ENCODE results near the gene SLC22A5. TPM values are rescaled to one million over a fixed set of nuclear protein-coding genes. Genes with fewer than 3 reads are reported as not detected.

Gene SLC22A5
- total and polyA plus RNA-seq, 2 donors (not counting 3 experiments of a cell fraction or from before 2014, with no cell fraction given): 3.6 to 9.3 TPM

GRCh38 chr5:132391247-132391646, 21.7 kb downstream of the SLC22A5 start:
- FAIRE-seq (no peak), DNase-seq (ENCODE audit: low read depth, low spot score) (no peak)
- BruUV-seq (replicated peaks): no TSS peak
- Histone ChIP-seq H3K4me2 (ENCODE audit: insufficient read depth, low read length) (no peak overlapping the region), H3K36me3 (ENCODE audit: control insufficient read depth in 2 of 2, extremely low read depth in 1 of 2, insufficient read depth in 2 of 2, low read length in 2 of 2) (no peaks in the 10 kb centered on the region), H3K9ac (replicated peaks; ENCODE audit: extremely low read depth, insufficient read depth, low read length) (no peak overlapping the region), H2AFZ (ENCODE audit: low read depth, low read length) (no peak overlapping the region), H3K9me1 (replicated peaks; ENCODE audit: control insufficient read depth, extremely low read depth, insufficient read depth, low read length) (no peaks in the 10 kb centered on the region), H3K27me3 (ENCODE audit: control insufficient read depth in 2 of 2, insufficient read depth in 2 of 2, low read length in 2 of 2) (no peaks in the 10 kb centered on the region), H3K27ac (ENCODE audit: insufficient read depth, low read depth, low read length) (no peak overlapping the region), H3K79me2 (ENCODE audit: control insufficient read depth, insufficient read depth, low read length) (no peaks in the 10 kb centered on the region), H4K20me1 (replicated peaks; ENCODE audit: control insufficient read depth, extremely low read depth, insufficient read depth, low read length) (no peaks in the 10 kb centered on the region), H3K4me1 (ENCODE audit: control insufficient read depth, extremely low read depth, insufficient read depth, low read length) (peaks cover 43% of the 10 kb centered on the region), H3K4me3 (replicated peaks in 1 of 3; ENCODE audit: insufficient read depth in 1 of 3, low read depth in 1 of 3, low read length in 3 of 3) (no peak overlapping the region), H3K9me3 (replicated peaks; ENCODE audit: control insufficient read depth, insufficient read depth, low read length) (no peaks in the 10 kb centered on the region)
- CTCF ChIA-PET: interaction anchor here (5.8 to 5.9 kb wide), 2 partner anchors 20 to 99 kb away, joined by 51 to 59 read pairs; partner anchors contain the start of gene IRF1
- TF ChIP-seq MYC (IDR thresholded peaks at IDR 0.05; ENCODE audit: low read depth, low read length): no peak
- TF ChIP-seq FOS (IDR thresholded peaks at IDR 0.05; ENCODE audit: borderline replicate concordance, insufficient read depth, low read length): no peak
- no peak for TF ChIP-seq CTCF (IDR thresholded peaks at IDR 0.05; ENCODE audit: extremely low read depth in 1 of 2, insufficient read depth in 1 of 2, low read depth in 1 of 2, low read length in 2 of 2)
- dilution Hi-C loops (cut with MboI; ENCODE audit: extremely low pct_ligation_motif_present, low sequenced_read_pairs): no loop called here
- intact Hi-C loops (cut with micrococcal nuclease): no loop called here
- POLR2A ChIA-PET: no interaction called here

- Histone ChIP-seq H3K4me3 (replicated peaks in 1 of 3; ENCODE audit: insufficient read depth in 1 of 3, low read depth in 1 of 3, low read length in 3 of 3) (no peak overlapping the region), H3K27me3 (ENCODE audit: control insufficient read depth in 2 of 2, insufficient read depth in 2 of 2, low read length in 2 of 2) (no peaks in the 10 kb centered on the region), H2AFZ (ENCODE audit: low read depth, low read length) (no peak overlapping the region), H4K20me1 (replicated peaks; ENCODE audit: control insufficient read depth, extremely low read depth, insufficient read depth, low read length) (no peaks in the 10 kb centered on the region), H3K9me1 (replicated peaks; ENCODE audit: control insufficient read depth, extremely low read depth, insufficient read depth, low read length) (no peaks in the 10 kb centered on the region), H3K4me1 (ENCODE audit: control insufficient read depth, extremely low read depth, insufficient read depth, low read length) (peaks cover 37% of the 10 kb centered on the region), H3K79me2 (ENCODE audit: control insufficient read depth, insufficient read depth, low read length) (no peaks in the 10 kb centered on the region), H3K9me3 (replicated peaks; ENCODE audit: control insufficient read depth, insufficient read depth, low read length) (no peaks in the 10 kb centered on the region), H3K4me2 (ENCODE audit: insufficient read depth, low read length) (no peak overlapping the region), H3K9ac (replicated peaks; ENCODE audit: extremely low read depth, insufficient read depth, low read length) (no peak overlapping the region), H3K27ac (ENCODE audit: insufficient read depth, low read depth, low read length) (no peak overlapping the region), H3K36me3 (ENCODE audit: control insufficient read depth in 2 of 2, extremely low read depth in 1 of 2, insufficient read depth in 2 of 2, low read length in 2 of 2) (no peaks in the 10 kb centered on the region)
- DNase-seq (ENCODE audit: low read depth, low spot score): no peak
- ChIA-PET CTCF (no interaction called here), POLR2A (no interaction called here)
- dilution Hi-C loops (cut with MboI; ENCODE audit: extremely low pct_ligation_motif_present, low sequenced_read_pairs) (no loop called here), intact Hi-C loops (cut with micrococcal nuclease) (no loop called here)
- no peak for FAIRE-seq
- TF ChIP-seq POLR2A (IDR thresholded peaks at IDR 0.05; ENCODE audit: low read depth, low read length) (no peak), GATA2 (IDR thresholded peaks at IDR 0.05; ENCODE audit: insufficient read depth, insufficient read length, low read depth, low read length) (no peak), FOS (IDR thresholded peaks at IDR 0.05; ENCODE audit: borderline replicate concordance, insufficient read depth, low read length) (no peak), JUN (IDR thresholded peaks at IDR 0.05; ENCODE audit: borderline replicate concordance, insufficient read depth, insufficient read length, low read depth) (no peak), MAX (IDR thresholded peaks at IDR 0.05; ENCODE audit: insufficient read depth, insufficient read length) (no peak), POLR2AphosphoS5 (IDR thresholded peaks at IDR 0.05; ENCODE audit: insufficient read depth, low read depth, low read length) (no peak), EZH2 (IDR thresholded peaks at IDR 0.05; ENCODE audit: borderline replicate concordance, low read depth, low read length, severe bottlenecking) (no peak), CTCF (IDR thresholded peaks at IDR 0.05; ENCODE audit: extremely low read depth in 1 of 2, insufficient read depth in 1 of 2, low read depth in 1 of 2, low read length in 2 of 2) (no peak), MYC (IDR thresholded peaks at IDR 0.05; ENCODE audit: low read depth, low read length) (no peak)
- BruUV-seq (replicated peaks): no TSS peak
These were observed 22.4 kb downstream of the SLC22A5 start for GRCh38 chr5:132391870-132392269.
